SJCRH30 (cell line): ENCODE data around the gene HNRNPLL. TPM values are rescaled to one million over a fixed set of nuclear protein-coding genes. Genes with fewer than 3 reads are reported as not detected.
A peak's percentile ranks its signal among the peaks of the same experiment; 100 is the strongest.

Experiments
- DNase-seq, 2 experiments: peaks; one replicate each; pipeline ENCODE4 v3.0.0-alpha.2; 2015 to 2020
- H3K27ac ChIP-seq: fragments of 250-450 bp; sonication (Bioruptor Pico); 2 replicates; pipeline ENCODE4 v1.5.1; 2020; ENCODE audit warnings: mild to moderate bottlenecking, moderate library complexity
- H3K27me3 ChIP-seq: fragments of 250-450 bp; sonication (Bioruptor Pico); 2 replicates; pipeline ENCODE4 v1.5.1; 2020; ENCODE audit warnings: mild to moderate bottlenecking, moderate library complexity
- H3K36me3 ChIP-seq: fragments of 250-450 bp; sonication (Bioruptor Pico); 2 replicates; pipeline ENCODE4 v1.5.1; 2020; ENCODE audit warnings: mild to moderate bottlenecking, moderate library complexity
- H3K4me1 ChIP-seq: fragments of 250-450 bp; sonication (Bioruptor Pico); 2 replicates; pipeline ENCODE4 v1.5.1; 2020; ENCODE audit warnings: mild to moderate bottlenecking, moderate library complexity
- H3K4me3 ChIP-seq: fragments of 250-450 bp; sonication (Bioruptor Pico); 2 replicates; pipeline ENCODE4 v1.5.1; 2020; ENCODE audit warnings: mild to moderate bottlenecking, moderate library complexity
- H3K9me3 ChIP-seq: fragments of 250-450 bp; sonication (Bioruptor Pico); replicated peaks from 2 replicates; pipeline ENCODE4 v1.5.1; 2020; ENCODE audit warnings: mild to moderate bottlenecking, moderate library complexity
- total RNA-seq: library from RNA; depleted of rRNA; stranded (reverse); fragments of >200 nt; shearing (Covaris generic); gene quantifications from 2 replicates; pipeline ENCODE4 v1.2.3, GENCODE V29; 2014

HNRNPLL gene
- total RNA-seq, 1 experiment from 2014 or later: 65.6 TPM

GRCh38 chr2:38608755-38609154 is 6.0 kb upstream of the HNRNPLL start:
- H3K4me1 ChIP-seq: peaks cover 27% of the 10 kb centered on the region
- no peaks in the 10 kb centered on the region for H3K27me3 ChIP-seq
- H3K36me3 ChIP-seq: no peaks in the 10 kb centered on the region
- H3K27ac ChIP-seq: no peak overlapping the region
- DNase-seq: no peak
- H3K4me3 ChIP-seq: no peak overlapping the region
- no peaks in the 10 kb centered on the region; the same call in 1 of the 2 replicates for H3K9me3 ChIP-seq

DNA sequence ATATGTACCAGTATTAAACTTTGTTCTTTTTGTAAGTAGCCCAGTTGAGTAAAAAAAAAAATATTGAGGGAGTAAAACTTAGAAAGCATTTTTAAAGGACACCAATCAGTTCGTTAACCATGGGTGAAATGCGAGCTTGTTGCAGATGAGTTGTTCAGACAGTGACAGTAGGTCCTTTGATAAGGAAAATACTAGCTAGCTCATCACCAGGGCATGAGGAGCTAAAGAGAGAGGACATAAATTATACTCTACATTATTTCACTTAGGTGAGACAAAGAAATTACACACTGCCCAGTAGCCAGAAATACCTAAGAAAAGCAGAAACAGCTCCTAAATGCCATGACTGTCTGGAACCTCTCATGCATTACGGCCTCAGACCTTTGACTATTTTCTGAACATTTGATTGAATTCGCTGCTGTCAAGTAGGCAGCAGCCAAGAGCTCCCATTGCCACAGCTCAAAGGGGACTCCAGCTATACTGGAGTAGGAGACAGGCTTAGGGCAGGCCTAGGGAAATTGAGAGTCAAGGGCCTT is 2.6 kb upstream of the HNRNPLL start:
- peaks cover 26% of the 10 kb centered on the region for H3K4me1 ChIP-seq
- no peaks in the 10 kb centered on the region for H3K36me3 ChIP-seq
- DNase-seq: no peak
- no peak overlapping the region for H3K27ac ChIP-seq
- H3K9me3 ChIP-seq: no peaks in the 10 kb centered on the region
- no peak overlapping the region for H3K4me3 ChIP-seq
- no peaks in the 10 kb centered on the region for H3K27me3 ChIP-seq

DNA sequence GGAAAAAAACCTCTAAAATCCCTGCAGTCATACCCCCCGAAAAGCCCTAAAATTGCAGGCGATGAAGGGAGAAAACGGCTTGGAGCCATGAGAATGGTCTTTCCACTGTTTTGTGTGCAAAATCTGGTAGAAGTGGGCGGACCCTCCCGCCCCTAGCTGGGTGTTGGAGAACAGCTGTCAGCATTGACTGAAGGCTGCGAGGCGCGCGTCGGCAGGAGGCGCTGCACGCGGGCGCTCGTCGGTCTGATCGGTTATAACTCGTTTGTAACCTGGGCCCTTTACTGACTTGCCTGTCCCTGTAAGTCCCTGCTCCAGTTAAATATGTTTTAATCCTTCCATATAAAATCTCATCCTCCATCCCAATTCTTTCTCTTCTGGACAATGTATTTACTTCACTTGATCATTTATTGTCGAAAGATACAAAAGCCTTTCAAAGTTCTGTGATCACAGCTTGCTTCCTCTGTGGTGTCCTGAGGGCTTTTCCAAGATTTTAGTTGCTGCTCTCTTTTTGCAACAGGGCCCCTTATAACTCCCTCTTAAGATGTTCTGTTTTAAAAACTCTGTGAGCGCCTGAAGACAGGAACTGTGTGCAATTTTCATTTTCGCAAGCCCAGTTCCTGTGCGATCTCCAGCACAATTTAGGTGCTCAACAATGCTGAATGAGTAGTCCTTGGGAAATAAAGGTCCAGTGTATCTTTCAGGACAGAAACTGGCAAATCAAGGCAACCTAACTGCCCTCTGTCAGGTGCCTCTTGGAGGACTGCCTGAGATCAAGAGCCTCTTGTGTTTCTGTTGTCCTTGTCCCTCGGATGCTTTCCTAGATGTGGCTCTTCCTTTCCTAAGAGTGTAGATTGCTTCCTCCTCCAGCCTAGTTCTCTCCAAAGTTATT is 918 bp upstream of the HNRNPLL start:
- peak; percentile 89 to 95 for DNase-seq
- H3K27ac ChIP-seq: peak overlapping the region; percentile 79

GRCh38 chr2:38602136-38602731 is 494 bp downstream of the HNRNPLL start:
- Histone ChIP-seq H3K27ac (peak overlapping the region; percentile 79), H3K4me1 (peaks cover 34% of the 10 kb centered on the region), H3K9me3 (no peaks in the 10 kb centered on the region), H3K27me3 (no peaks in the 10 kb centered on the region), H3K4me3 (peak overlapping the region; percentile 95), H3K36me3 (no peaks in the 10 kb centered on the region)
- peak; percentile 54 to 65 for DNase-seq

More for the DNA sequence above, 918 bp upstream of the HNRNPLL start:
- Histone ChIP-seq H3K36me3 (no peaks in the 10 kb centered on the region), H3K9me3 (no peaks in the 10 kb centered on the region), H3K27me3 (no peaks in the 10 kb centered on the region), H3K4me3 (peak overlapping the region; percentile 95), H3K4me1 (peaks cover 39% of the 10 kb centered on the region)

DNA sequence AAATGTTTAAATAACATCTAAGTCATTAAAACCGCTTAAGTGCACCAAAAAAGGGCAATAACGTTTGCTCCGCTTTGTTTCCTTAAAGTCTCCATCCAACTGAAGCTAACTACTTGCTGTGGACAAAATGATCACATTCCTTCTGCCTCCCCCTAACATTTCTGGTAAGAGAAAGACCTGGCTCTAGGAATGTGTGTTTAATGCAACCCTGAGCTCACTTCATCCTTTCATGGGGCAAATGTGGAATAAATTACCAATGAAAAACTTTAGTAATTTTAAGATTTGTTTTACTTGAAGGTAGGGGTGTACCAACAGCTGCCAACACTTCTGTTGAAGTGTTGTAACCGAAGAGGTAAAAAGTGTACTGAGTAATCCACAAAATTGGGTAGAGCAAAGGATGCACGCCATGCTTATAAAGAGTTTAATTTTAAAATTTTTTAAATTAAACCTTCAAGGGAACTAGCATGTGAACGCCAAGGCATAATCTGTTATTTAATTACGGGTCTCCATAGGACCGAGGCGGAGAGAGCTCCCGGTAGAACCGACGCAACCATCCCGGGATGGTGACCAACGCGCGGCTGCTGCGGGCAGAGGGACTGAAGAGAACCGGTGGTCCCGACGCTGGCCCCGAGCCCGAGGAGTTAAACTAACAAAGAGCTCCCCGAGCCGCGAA is 1.1 kb downstream of the HNRNPLL start:
- no peaks in the 10 kb centered on the region for H3K27me3 ChIP-seq
- H3K36me3 ChIP-seq: no peaks in the 10 kb centered on the region
- no peaks in the 10 kb centered on the region for H3K9me3 ChIP-seq
- peak in 1 of 2 experiments; percentile 65 for DNase-seq
- peak overlapping the region; percentile 95 for H3K4me3 ChIP-seq
- peaks cover 27% of the 10 kb centered on the region for H3K4me1 ChIP-seq
- peak overlapping the region; percentile 79 for H3K27ac ChIP-seq

DNA sequence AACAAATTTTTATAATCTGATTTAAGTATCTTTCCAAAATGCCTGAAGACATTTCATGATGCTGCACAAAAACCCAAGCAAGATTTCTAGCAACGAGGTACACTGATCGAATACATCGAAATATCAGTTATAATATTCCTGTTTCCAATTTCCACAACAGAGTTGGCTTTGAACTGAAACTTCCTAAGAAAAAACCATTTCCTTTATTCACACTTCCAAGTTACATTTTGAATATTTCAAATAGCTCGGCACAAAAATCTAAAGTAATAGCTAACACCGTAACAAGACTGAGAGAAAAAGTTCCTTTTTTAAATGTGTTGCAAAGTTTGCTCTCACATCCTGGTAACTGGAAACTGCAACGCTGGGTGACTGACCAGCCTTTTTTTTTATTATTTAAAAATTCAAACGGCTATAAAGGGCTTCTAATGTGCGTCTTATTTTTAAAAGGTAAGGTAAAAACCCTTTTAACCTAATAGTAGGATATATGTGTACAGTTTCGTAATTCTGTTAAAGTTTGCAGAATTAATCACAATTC is 1.7 kb downstream of the HNRNPLL start:
- DNase-seq: peak in 1 of 2 experiments; percentile 30
- Histone ChIP-seq H3K27ac (peak overlapping the region; percentile 79; the same call in 1 of the 2 replicates), H3K27me3 (no peaks in the 10 kb centered on the region)

DNA sequence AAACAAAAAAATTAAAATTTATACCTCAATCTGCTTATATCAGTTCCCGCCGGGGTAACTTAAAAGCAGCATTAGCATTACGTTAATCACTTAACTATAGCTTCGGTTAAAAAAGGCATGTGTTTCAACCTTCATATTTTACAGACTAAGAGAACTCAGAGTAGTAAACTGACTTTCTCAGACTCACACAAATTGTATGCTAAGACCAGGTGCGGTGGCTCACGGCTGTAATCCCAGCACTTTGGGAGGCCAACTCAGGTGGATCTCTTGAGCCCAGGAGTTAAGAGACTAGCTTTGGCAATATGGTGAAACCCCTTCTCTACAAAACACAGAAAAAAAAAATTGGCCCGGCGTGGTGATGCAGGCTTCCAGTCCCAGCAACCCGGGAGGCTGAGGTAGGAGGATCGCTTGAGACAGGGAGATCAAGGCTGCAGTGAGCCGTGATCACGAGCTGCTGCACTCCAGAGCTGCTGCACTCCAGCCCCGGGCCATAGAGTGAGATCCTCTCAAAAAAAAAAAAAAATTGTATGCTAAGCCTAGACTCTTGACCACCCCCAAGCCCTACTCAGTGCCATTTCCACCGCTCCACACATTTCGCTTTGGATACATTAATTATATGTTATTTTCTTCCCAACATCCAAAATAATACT is 2.4 kb downstream of the HNRNPLL start:
- Histone ChIP-seq H3K36me3 (no peaks in the 10 kb centered on the region), H3K4me3 (peak overlapping the region; percentile 95), H3K27me3 (no peaks in the 10 kb centered on the region), H3K9me3 (no peaks in the 10 kb centered on the region), H3K4me1 (peaks cover 26% of the 10 kb centered on the region), H3K27ac (no peak overlapping the region; the same call in 1 of the 2 replicates)
- DNase-seq: peak; percentile 51 to 72

More for the DNA sequence above, 1.7 kb downstream of the HNRNPLL start:
- no peaks in the 10 kb centered on the region for H3K9me3 ChIP-seq
- no peaks in the 10 kb centered on the region for H3K36me3 ChIP-seq
- H3K4me3 ChIP-seq: peak overlapping the region; percentile 95
- H3K4me1 ChIP-seq: peaks cover 26% of the 10 kb centered on the region

GRCh38 chr2:38599706-38600105 is 3.0 kb downstream of the HNRNPLL start:
- Histone ChIP-seq H3K9me3 (no peaks in the 10 kb centered on the region), H3K36me3 (no peaks in the 10 kb centered on the region), H3K4me3 (peak overlapping the region; percentile 95), H3K4me1 (peaks cover 26% of the 10 kb centered on the region), H3K27ac (no peak overlapping the region; the same call in 1 of the 2 replicates), H3K27me3 (no peaks in the 10 kb centered on the region)
- peak in 1 of 2 experiments; percentile 27 for DNase-seq

DNA sequence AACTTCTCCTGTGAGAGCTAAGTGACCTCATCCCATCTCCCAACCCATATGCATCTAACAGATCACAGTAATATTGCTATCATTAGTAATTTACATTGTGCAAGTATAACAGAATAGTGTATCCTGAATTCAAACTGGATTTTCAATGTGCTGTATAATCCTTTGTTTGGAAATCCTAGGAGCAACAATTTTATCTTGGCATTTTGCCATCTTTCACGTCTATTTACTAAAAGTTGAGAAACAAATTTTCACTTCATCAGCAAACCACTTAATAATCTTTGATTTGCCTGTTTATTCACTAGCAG is 3.8 kb downstream of the HNRNPLL start:
- peak in 1 of 2 experiments; percentile 69 for DNase-seq
- H3K36me3 ChIP-seq: no peaks in the 10 kb centered on the region
- no peak overlapping the region for H3K27ac ChIP-seq
- H3K4me3 ChIP-seq: no peak overlapping the region
- H3K27me3 ChIP-seq: no peaks in the 10 kb centered on the region
- no peaks in the 10 kb centered on the region for H3K9me3 ChIP-seq
- H3K4me1 ChIP-seq: peaks cover 26% of the 10 kb centered on the region

GRCh38 chr2:38598200-38598990 is 4.3 kb downstream of the HNRNPLL start:
- H3K27me3 ChIP-seq: no peaks in the 10 kb centered on the region
- H3K4me3 ChIP-seq: no peak overlapping the region
- no peaks in the 10 kb centered on the region for H3K9me3 ChIP-seq
- peaks cover 22% of the 10 kb centered on the region for H3K4me1 ChIP-seq
- no peak overlapping the region for H3K27ac ChIP-seq
- no peak for DNase-seq
- no peaks in the 10 kb centered on the region for H3K36me3 ChIP-seq

DNA sequence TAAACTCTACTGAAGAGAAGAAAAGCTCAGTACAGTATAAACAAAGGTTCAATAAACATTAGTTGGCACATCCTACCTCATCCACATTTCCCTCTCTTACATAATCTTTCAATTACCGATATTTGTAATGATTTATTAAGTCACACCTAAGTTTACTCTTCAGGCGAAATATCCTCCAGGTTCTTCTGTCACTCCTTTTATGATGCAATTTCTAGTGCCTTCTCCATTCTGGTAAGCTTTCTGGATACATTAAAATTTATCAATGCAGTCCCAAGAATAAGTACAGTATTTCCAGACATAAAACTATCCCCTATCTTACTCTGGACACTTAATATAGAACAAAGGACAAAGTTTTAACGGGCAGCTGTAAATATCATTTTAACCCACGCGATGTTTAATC is 5.6 kb downstream of the HNRNPLL start:
- H3K27ac ChIP-seq: no peak overlapping the region
- H3K4me3 ChIP-seq: no peak overlapping the region
- peaks cover 22% of the 10 kb centered on the region for H3K4me1 ChIP-seq
- no peaks in the 10 kb centered on the region for H3K9me3 ChIP-seq
- no peaks in the 10 kb centered on the region for H3K27me3 ChIP-seq
- DNase-seq: no peak
- no peaks in the 10 kb centered on the region for H3K36me3 ChIP-seq

- DNase-seq: no peak
- Histone ChIP-seq H3K27ac (no peak overlapping the region), H3K9me3 (no peaks in the 10 kb centered on the region), H3K4me1 (peaks cover 22% of the 10 kb centered on the region), H3K36me3 (peaks cover 2% of the 10 kb centered on the region), H3K27me3 (no peaks in the 10 kb centered on the region), H3K4me3 (no peak overlapping the region)
These were observed 6.5 kb downstream of the HNRNPLL start for GRCh38 chr2:38596229-38596628.

DNA sequence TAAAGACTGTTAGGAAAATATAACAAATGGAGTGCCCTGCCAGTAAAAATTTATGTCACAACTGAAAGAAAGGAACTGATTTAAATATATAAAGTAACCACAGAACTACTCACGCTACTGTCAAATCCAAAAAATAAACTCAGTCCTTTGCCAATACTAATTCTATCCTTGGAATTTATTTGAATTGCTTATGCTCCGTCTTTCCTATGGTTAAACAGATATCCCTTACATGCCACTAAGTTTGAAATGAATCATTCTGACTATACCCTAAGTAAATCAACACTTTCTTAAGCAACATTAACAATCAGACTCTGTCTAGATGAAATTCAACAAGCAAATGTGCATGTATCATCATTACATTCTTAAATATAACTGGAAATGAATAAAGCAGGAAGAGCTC is 9.8 kb downstream of the HNRNPLL start:
- no peak for DNase-seq
- Histone ChIP-seq H3K4me3 (no peak overlapping the region), H3K36me3 (peaks cover 15% of the 10 kb centered on the region), H3K27ac (no peak overlapping the region), H3K9me3 (no peaks in the 10 kb centered on the region), H3K27me3 (no peaks in the 10 kb centered on the region), H3K4me1 (no peaks in the 10 kb centered on the region)
